Mesenteric fat pad (tissue), 1 donor: ENCODE measurements around the gene SEMA4D. TPM values are rescaled to one million over a fixed set of nuclear protein-coding genes. Genes with fewer than 3 reads are reported as not detected.

Source experiments
- DNase-seq: peaks from one replicate; pipeline ENCODE4 v3.0.0-alpha.2; 2020; ENCODE audit warnings: low spot score
- total RNA-seq: library from RNA; stranded (reverse); fragmentation: NEBNext Ultra II Directional; extraction: Animal tissue kit (Norgen Biotek cat#: 25700); gene quantifications from one replicate; pipeline ENCODE4 v1.2.1, GENCODE V29; 2021
- donor health status: DM: yes; HTN: yes; CAD: no.

The SEMA4D gene
- total RNA-seq, 1 donor from 2014 or later, result 16.9 TPM

GRCh38 chr9:89529243-89530035 is 31.5 kb upstream of the SEMA4D start:
- DNase-seq, result no peak

- DNase-seq, result no peak
Observed at GRCh38 chr9:89528540-89528939, 30.6 kb upstream of the SEMA4D start.

- DNase-seq, result no peak
Observed at GRCh38 chr9:89528131-89528530, 30.2 kb upstream of the SEMA4D start.

- DNase-seq, result no peak
Observed at GRCh38 chr9:89527084-89527483, 29.2 kb upstream of the SEMA4D start.

GRCh38 chr9:89526667-89527066 is 28.8 kb upstream of the SEMA4D start:
- no peak for DNase-seq

GRCh38 chr9:89525446-89526374 is 27.8 kb upstream of the SEMA4D start:
- DNase-seq, result no peak

GRCh38 chr9:89524963-89525362 is 27.1 kb upstream of the SEMA4D start:
- DNase-seq, result no peak

GRCh38 chr9:89523948-89524347 is 26.0 kb upstream of the SEMA4D start:
- DNase-seq, result no peak

GRCh38 chr9:89522959-89523285 is 25.0 kb upstream of the SEMA4D start:
- no peak for DNase-seq

- no peak for DNase-seq
Observed at GRCh38 chr9:89522261-89522958, 24.5 kb upstream of the SEMA4D start.

GRCh38 chr9:89519366-89519805 is 21.5 kb upstream of the SEMA4D start:
- DNase-seq, result no peak

GRCh38 chr9:89518466-89519365 is 20.8 kb upstream of the SEMA4D start:
- DNase-seq, result no peak

- DNase-seq, result no peak
Observed at GRCh38 chr9:89515416-89515815, 17.5 kb upstream of the SEMA4D start.

GRCh38 chr9:89514956-89515355 is 17.0 kb upstream of the SEMA4D start:
- no peak for DNase-seq

GRCh38 chr9:89514337-89514736 is 16.4 kb upstream of the SEMA4D start:
- no peak for DNase-seq

- no peak for DNase-seq
Observed at GRCh38 chr9:89513837-89514236, 15.9 kb upstream of the SEMA4D start.

- no peak for DNase-seq
Observed at GRCh38 chr9:89512382-89512781, 14.5 kb upstream of the SEMA4D start.

- DNase-seq, result no peak
Observed at GRCh38 chr9:89508951-89509615, 11.2 kb upstream of the SEMA4D start.

- DNase-seq, result no peak
Observed at GRCh38 chr9:89505911-89506310, 8.0 kb upstream of the SEMA4D start.

GRCh38 chr9:89505048-89505447 is 7.1 kb upstream of the SEMA4D start:
- no peak for DNase-seq
